Activated naive CD8-positive, alpha-beta T cell treated with anti-CD3 and anti-CD28 coated beads, Interleukin-2, amount 10 ng/mL, durations not matched to agents 7 days and 5 days (primary cell): ENCODE measurements around the gene SDC1. TPM values are rescaled to one million over a fixed set of nuclear protein-coding genes. Genes with fewer than 3 reads are reported as not detected.

Experiments used
- ATAC-seq: fragments of 150-1000 bp; cut with Tn5 transposase; one replicate; pipeline ENCODE4 v1.10.0; 2021; ENCODE audit warnings: low read depth, moderate library complexity
- POLR2A ChIA-PET: fragments of 350-600 bp; sonication (Branson Sonifier 250); formaldehyde crosslinking; loops from one replicate; lab custom pipeline; 2021; ENCODE audit warnings: antibody characterized with exemption; lab: Charles Lee
- DNase-seq: peaks from one replicate; pipeline ENCODE4 v3.0.0; 2021
- H3K27ac Mint-ChIP-seq: one replicate; pipeline ENCODE4 v1.8.0; 2022; ENCODE audit warnings: mild to moderate bottlenecking, mixed read lengths
- H3K27me3 Mint-ChIP-seq: one replicate; pipeline ENCODE4 v1.8.0; 2022; ENCODE audit warnings: mild to moderate bottlenecking, moderate library complexity, mixed read lengths
- H3K36me3 Mint-ChIP-seq: one replicate; pipeline ENCODE4 v1.8.0; 2021; ENCODE audit warnings: mild to moderate bottlenecking, mixed read lengths
- H3K4me1 Mint-ChIP-seq: one replicate; pipeline ENCODE4 v1.8.0; 2021; ENCODE audit warnings: mixed read lengths
- H3K4me3 Mint-ChIP-seq: one replicate; pipeline ENCODE4 v1.8.0; 2022; ENCODE audit warnings: mild to moderate bottlenecking, moderate library complexity, mixed read lengths
- H3K9me3 Mint-ChIP-seq: one replicate; pipeline ENCODE4 v1.8.0; 2021; ENCODE audit warnings: mixed read lengths
- total RNA-seq, 2 experiments: library from RNA; stranded (reverse); gene quantifications; one replicate each; pipeline ENCODE4 v1.2.3, GENCODE V29; 2021

The SDC1 gene
- total RNA-seq, 2 experiments from 2014 or later: 0.22 TPM; not detected in 1

- POLR2A ChIA-PET: no interaction called here
- DNase-seq (no peak), ATAC-seq (no peak)
- Mint-ChIP-seq H3K4me3 (no peak overlapping the region), H3K27me3 (no peaks in the 10 kb centered on the region), H3K27ac (no peak overlapping the region), H3K4me1 (no peaks in the 10 kb centered on the region), H3K9me3 (no peaks in the 10 kb centered on the region), H3K36me3 (no peaks in the 10 kb centered on the region)
Measured at GRCh38 chr2:20194097-20195015, 30.6 kb downstream of the SDC1 start.

GRCh38 chr2:20193185-20193584 lies 31.7 kb downstream of the SDC1 start:
- POLR2A ChIA-PET: no interaction called here
- H3K27me3 Mint-ChIP-seq: no peaks in the 10 kb centered on the region
- no peaks in the 10 kb centered on the region for H3K36me3 Mint-ChIP-seq
- no peaks in the 10 kb centered on the region for H3K9me3 Mint-ChIP-seq
- DNase-seq (no peak), ATAC-seq (no peak)
- H3K4me1 Mint-ChIP-seq: no peaks in the 10 kb centered on the region
- H3K27ac Mint-ChIP-seq: no peak overlapping the region
- H3K4me3 Mint-ChIP-seq: no peak overlapping the region

- no peaks in the 10 kb centered on the region for H3K36me3 Mint-ChIP-seq
- DNase-seq (no peak), ATAC-seq (no peak)
- no peak overlapping the region for H3K4me3 Mint-ChIP-seq
- no peaks in the 10 kb centered on the region for H3K4me1 Mint-ChIP-seq
- H3K9me3 Mint-ChIP-seq: no peaks in the 10 kb centered on the region
- H3K27me3 Mint-ChIP-seq: no peaks in the 10 kb centered on the region
- POLR2A ChIA-PET: no interaction called here
- H3K27ac Mint-ChIP-seq: no peak overlapping the region
Measured at GRCh38 chr2:20192781-20193180, 32.1 kb downstream of the SDC1 start.

- no peak overlapping the region for H3K4me3 Mint-ChIP-seq
- DNase-seq (no peak), ATAC-seq (no peak)
- POLR2A ChIA-PET: no interaction called here
- no peak overlapping the region for H3K27ac Mint-ChIP-seq
- H3K4me1 Mint-ChIP-seq: no peaks in the 10 kb centered on the region
- no peaks in the 10 kb centered on the region for H3K9me3 Mint-ChIP-seq
- no peaks in the 10 kb centered on the region for H3K27me3 Mint-ChIP-seq
- no peaks in the 10 kb centered on the region for H3K36me3 Mint-ChIP-seq
Measured at GRCh38 chr2:20191714-20192569, 33.0 kb downstream of the SDC1 start.

DNA sequence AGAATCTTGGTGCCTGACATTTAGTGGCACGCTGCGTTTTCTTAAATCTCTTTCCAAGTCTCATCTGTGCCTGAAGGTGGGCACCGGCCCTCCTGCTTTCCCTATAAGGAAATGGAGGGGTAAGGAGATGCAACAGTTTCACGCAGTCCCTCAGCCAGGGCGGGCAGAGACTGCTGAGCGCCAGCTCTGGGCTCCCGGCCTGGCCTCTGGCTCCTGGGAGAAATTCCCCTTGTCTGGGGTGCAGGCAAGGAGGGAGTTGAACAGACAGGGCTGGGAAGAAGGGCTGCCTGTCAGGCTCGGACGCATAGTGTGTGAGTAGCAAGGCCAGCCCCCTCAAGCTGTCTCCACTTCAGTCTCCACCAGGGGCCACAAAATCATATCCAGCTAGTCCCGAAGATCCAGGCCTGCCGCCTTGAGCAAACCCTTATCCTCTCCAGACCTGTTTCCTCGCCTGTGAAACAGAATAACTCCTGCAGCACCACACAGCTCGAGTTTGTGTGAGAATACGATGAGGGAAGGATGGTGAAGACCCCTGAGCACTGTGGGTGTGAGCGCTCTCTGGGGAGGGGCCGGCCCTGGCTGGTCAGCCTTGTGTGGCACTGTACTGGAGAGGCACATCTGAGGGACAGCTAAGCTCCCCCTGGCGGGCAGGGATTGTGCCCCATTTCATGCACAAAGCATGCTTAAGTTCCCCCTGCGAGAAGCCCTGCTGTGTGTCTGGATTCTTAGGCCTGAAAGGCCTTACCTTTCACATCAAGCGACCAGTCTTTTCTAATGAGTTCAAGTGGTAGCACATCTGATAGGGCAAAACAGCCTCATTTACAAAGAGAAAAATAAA lies 33.8 kb downstream of the SDC1 start:
- no peak overlapping the region for H3K27ac Mint-ChIP-seq
- ATAC-seq (no peak), DNase-seq (no peak)
- H3K27me3 Mint-ChIP-seq: no peaks in the 10 kb centered on the region
- H3K4me1 Mint-ChIP-seq: no peaks in the 10 kb centered on the region
- H3K36me3 Mint-ChIP-seq: no peaks in the 10 kb centered on the region
- no peaks in the 10 kb centered on the region for H3K9me3 Mint-ChIP-seq
- POLR2A ChIA-PET: no interaction called here
- no peak overlapping the region for H3K4me3 Mint-ChIP-seq

DNA sequence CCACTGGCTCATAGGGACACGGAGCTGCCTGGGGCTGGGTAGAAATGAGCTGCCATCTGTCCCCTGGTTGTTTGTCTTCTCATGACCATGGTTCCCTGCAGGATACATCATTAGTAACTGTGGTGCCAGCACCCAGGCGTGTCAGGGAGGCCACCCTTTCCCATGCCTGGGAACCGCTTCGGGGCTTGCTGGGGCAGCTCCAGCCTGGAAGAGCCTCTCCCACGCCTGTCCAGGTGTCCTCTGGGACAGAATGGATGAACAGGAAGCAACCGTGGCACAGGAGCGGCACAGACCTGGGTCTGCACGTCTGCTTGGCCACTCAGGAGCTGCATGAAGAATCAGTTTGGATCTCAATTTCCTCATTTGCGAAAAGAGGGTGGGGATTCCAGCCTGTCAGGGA lies 34.8 kb downstream of the SDC1 start:
- no peaks in the 10 kb centered on the region for H3K27me3 Mint-ChIP-seq
- no peak for ATAC-seq
- H3K27ac Mint-ChIP-seq: no peak overlapping the region

DNA sequence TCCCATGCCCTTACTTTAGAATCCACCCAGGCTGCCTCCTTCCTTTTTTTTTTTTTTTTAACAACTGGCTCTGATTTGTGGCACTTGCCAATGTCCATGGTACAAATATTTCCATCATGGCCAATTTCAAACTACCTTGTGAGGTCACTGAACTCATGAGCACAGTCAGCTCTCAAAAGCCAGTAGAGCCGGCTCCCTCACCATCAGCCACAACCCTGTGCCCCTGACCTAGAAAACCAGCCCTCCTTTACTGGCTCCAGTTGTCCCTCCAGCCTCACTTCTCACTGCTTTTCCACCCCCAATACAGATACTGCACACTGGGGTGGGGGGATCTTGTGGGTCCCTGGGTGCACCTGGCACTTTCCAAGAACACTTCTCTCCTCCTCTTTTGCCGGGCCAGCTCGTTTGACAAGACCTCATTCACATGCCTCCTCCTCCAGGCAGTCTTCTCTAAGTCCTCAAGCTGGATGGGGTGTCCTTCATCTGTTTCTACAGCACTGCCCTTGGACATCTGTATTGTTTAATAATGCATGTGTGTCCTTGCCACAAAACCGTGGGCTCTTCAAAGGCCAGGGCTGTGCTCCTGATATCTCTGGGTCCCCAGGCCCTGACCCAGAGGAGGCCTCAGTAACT lies 35.5 kb downstream of the SDC1 start:
- H3K27me3 Mint-ChIP-seq: no peaks in the 10 kb centered on the region
- no peaks in the 10 kb centered on the region for H3K4me1 Mint-ChIP-seq
- no peaks in the 10 kb centered on the region for H3K9me3 Mint-ChIP-seq
- H3K36me3 Mint-ChIP-seq: no peaks in the 10 kb centered on the region
- no peak overlapping the region for H3K4me3 Mint-ChIP-seq
- no peak overlapping the region for H3K27ac Mint-ChIP-seq
- ATAC-seq (no peak), DNase-seq (no peak)
- POLR2A ChIA-PET: interaction anchor here (0.6 kb wide), 1 partner anchor 1892 kb away, joined by 4 read pairs; no protein-coding TSS in a partner anchor

More for the DNA sequence above, 34.8 kb downstream of the SDC1 start:
- Mint-ChIP-seq H3K9me3 (no peaks in the 10 kb centered on the region), H3K36me3 (no peaks in the 10 kb centered on the region), H3K4me3 (no peak overlapping the region), H3K4me1 (no peaks in the 10 kb centered on the region)
- no peak for DNase-seq
- POLR2A ChIA-PET: no interaction called here

GRCh38 chr2:20188851-20189250 lies 36.1 kb downstream of the SDC1 start:
- Mint-ChIP-seq H3K27ac (no peak overlapping the region), H3K9me3 (no peaks in the 10 kb centered on the region), H3K4me1 (no peaks in the 10 kb centered on the region), H3K27me3 (no peaks in the 10 kb centered on the region), H3K4me3 (no peak overlapping the region), H3K36me3 (no peaks in the 10 kb centered on the region)
- DNase-seq (no peak), ATAC-seq (no peak)
- POLR2A ChIA-PET: no interaction called here

GRCh38 chr2:20188201-20188600 lies 36.7 kb downstream of the SDC1 start:
- no peak overlapping the region for H3K4me3 Mint-ChIP-seq
- H3K9me3 Mint-ChIP-seq: no peaks in the 10 kb centered on the region
- no peaks in the 10 kb centered on the region for H3K27me3 Mint-ChIP-seq
- ATAC-seq (no peak), DNase-seq (no peak)
- H3K4me1 Mint-ChIP-seq: no peaks in the 10 kb centered on the region
- POLR2A ChIA-PET: no interaction called here
- H3K27ac Mint-ChIP-seq: no peak overlapping the region
- no peaks in the 10 kb centered on the region for H3K36me3 Mint-ChIP-seq

DNA sequence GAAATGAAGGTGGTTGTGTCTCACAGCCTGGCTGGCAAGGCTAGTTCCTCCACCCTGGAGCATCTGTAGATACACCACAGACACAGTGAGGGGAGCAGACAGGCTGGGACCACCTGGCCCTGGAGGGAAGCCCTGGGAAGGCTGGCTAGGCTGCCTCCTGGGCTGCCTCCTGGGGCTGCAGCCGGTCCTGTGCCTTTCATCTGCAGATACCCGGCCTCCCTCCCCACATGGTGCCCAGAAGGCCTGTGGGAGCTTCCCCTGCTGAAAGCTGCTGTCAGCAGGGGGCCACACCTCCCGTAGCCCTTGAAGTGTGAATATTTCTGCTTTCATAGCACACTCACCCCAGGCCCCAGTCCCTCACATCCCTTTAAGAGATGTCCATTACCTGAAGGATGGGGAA lies 37.6 kb downstream of the SDC1 start:
- Mint-ChIP-seq H3K27ac (no peak overlapping the region), H3K4me3 (no peak overlapping the region), H3K36me3 (no peaks in the 10 kb centered on the region), H3K9me3 (no peaks in the 10 kb centered on the region), H3K4me1 (no peaks in the 10 kb centered on the region), H3K27me3 (no peaks in the 10 kb centered on the region)
- POLR2A ChIA-PET: no interaction called here
- no peak for ATAC-seq
- DNase-seq: no peak

DNA sequence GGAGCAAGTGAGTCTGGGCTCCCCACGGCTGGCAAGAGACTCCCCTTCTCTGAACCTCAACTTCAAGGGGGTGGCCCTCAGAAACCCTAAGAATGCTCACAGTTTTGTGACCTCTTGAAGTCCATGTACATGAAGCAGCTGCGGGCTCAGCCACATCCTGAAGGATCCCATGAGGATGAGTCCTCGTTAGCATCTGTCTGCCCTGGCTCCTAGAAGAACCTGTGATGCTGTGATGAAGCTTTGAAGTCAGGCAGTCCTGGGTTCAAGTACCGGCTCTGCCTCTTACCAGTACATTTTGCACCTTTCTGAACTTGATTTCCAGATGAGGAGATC lies 38.1 kb downstream of the SDC1 start:
- Mint-ChIP-seq H3K27me3 (no peaks in the 10 kb centered on the region), H3K9me3 (no peaks in the 10 kb centered on the region), H3K4me1 (no peaks in the 10 kb centered on the region), H3K27ac (no peak overlapping the region), H3K36me3 (no peaks in the 10 kb centered on the region), H3K4me3 (no peak overlapping the region)
- POLR2A ChIA-PET: no interaction called here
- DNase-seq (no peak), ATAC-seq (no peak)

- no peak overlapping the region for H3K4me3 Mint-ChIP-seq
- no peaks in the 10 kb centered on the region for H3K9me3 Mint-ChIP-seq
- POLR2A ChIA-PET: no interaction called here
- no peak overlapping the region for H3K27ac Mint-ChIP-seq
- DNase-seq: no peak
- H3K4me1 Mint-ChIP-seq: no peaks in the 10 kb centered on the region
- H3K36me3 Mint-ChIP-seq: no peaks in the 10 kb centered on the region
- ATAC-seq: no peak
- H3K27me3 Mint-ChIP-seq: no peaks in the 10 kb centered on the region
Measured at GRCh38 chr2:20186078-20186854, 38.7 kb downstream of the SDC1 start.
